ENCODE data around the gene RASA3. TPM values are rescaled to one million over a fixed set of nuclear protein-coding genes. Genes with fewer than 3 reads are reported as not detected.

RASA3 gene
- polyA plus RNA-seq, 1 donor from 2014 or later, result 8.5 TPM

GRCh38 chr13:113951246-113951999, 181.0 kb downstream of the RASA3 start:
- Histone ChIP-seq H3F3A (ENCODE audit: insufficient read depth, low read length, poor library complexity, severe bottlenecking) (no peaks in the 10 kb centered on the region), H3K4me3 (ENCODE audit: low read length) (no peak overlapping the region), H3K9me3 (ENCODE audit: low read length) (no peaks in the 10 kb centered on the region), H4K20me1 (ENCODE audit: insufficient read depth) (no peaks in the 10 kb centered on the region), H3K27me3 (ENCODE audit: insufficient read depth, low read depth, low read length) (no peaks in the 10 kb centered on the region), H3K36me3 (ENCODE audit: insufficient read depth, low read length) (no peaks in the 10 kb centered on the region), H2AFZ (ENCODE audit: low read depth, low read length) (no peak overlapping the region), H3K27ac (ENCODE audit: low read length) (no peak overlapping the region), H3K79me2 (replicated peaks; ENCODE audit: insufficient read depth, low read length) (no peaks in the 10 kb centered on the region), H3K4me2 (ENCODE audit: low read length) (no peak overlapping the region), H3K9me2 (ENCODE audit: insufficient read depth, low read length) (no peaks in the 10 kb centered on the region), H3K9ac (ENCODE audit: low read length) (no peak overlapping the region)
- TF ChIP-seq SMC3 (conservative IDR thresholded peaks at IDR 0.05; ENCODE audit: poor library complexity), result no peak
- no peak for TF ChIP-seq POLR2AphosphoS5 (IDR thresholded peaks at IDR 0.05)
- TF ChIP-seq REST (IDR thresholded peaks at IDR 0.05; ENCODE audit: borderline replicate concordance), result no peak
- TF ChIP-seq TAF1 (IDR thresholded peaks at IDR 0.05; ENCODE audit: low read depth), result no peak
- TF ChIP-seq CTCF (IDR thresholded peaks at IDR 0.05; ENCODE audit: poor library complexity, severe bottlenecking), result no peak
- TF ChIP-seq EP300 (conservative IDR thresholded peaks at IDR 0.05; ENCODE audit: poor library complexity, severe bottlenecking), result no peak
- TF ChIP-seq MXI1 (conservative IDR thresholded peaks at IDR 0.05; ENCODE audit: poor library complexity, severe bottlenecking), result no peak
- TF ChIP-seq RAD21 (conservative IDR thresholded peaks at IDR 0.05), result no peak
- TF ChIP-seq EZH2 (IDR thresholded peaks at IDR 0.05; ENCODE audit: borderline replicate concordance, insufficient read depth, low read length, poor library complexity, severe bottlenecking), result no peak

GRCh38 chr13:113950451-113951245, 181.8 kb downstream of the RASA3 start:
- no peaks in the 10 kb centered on the region for H3K36me3 ChIP-seq (ENCODE audit: insufficient read depth, low read length)
- no peak overlapping the region for H3K9ac ChIP-seq (ENCODE audit: low read length)
- no peaks in the 10 kb centered on the region for H3K27me3 ChIP-seq (ENCODE audit: insufficient read depth, low read depth, low read length)
- H4K20me1 ChIP-seq (ENCODE audit: insufficient read depth), result no peaks in the 10 kb centered on the region
- H3K4me2 ChIP-seq (ENCODE audit: low read length), result no peak overlapping the region
- no peak overlapping the region for H3K4me3 ChIP-seq (ENCODE audit: low read length)
- H2AFZ ChIP-seq (ENCODE audit: low read depth, low read length), result no peak overlapping the region
- no peaks in the 10 kb centered on the region for H3K79me2 ChIP-seq (replicated peaks; ENCODE audit: insufficient read depth, low read length)
- no peaks in the 10 kb centered on the region for H3F3A ChIP-seq (ENCODE audit: insufficient read depth, low read length, poor library complexity, severe bottlenecking)
- no peak overlapping the region for H3K27ac ChIP-seq (ENCODE audit: low read length)
- no peaks in the 10 kb centered on the region for H3K9me3 ChIP-seq (ENCODE audit: low read length)
- H3K9me2 ChIP-seq (ENCODE audit: insufficient read depth, low read length), result no peaks in the 10 kb centered on the region
- TF ChIP-seq MXI1 (conservative IDR thresholded peaks at IDR 0.05; ENCODE audit: poor library complexity, severe bottlenecking) (no peak), RAD21 (conservative IDR thresholded peaks at IDR 0.05) (no peak), POLR2AphosphoS5 (IDR thresholded peaks at IDR 0.05) (no peak), TAF1 (IDR thresholded peaks at IDR 0.05; ENCODE audit: low read depth) (no peak), EZH2 (IDR thresholded peaks at IDR 0.05; ENCODE audit: borderline replicate concordance, insufficient read depth, low read length, poor library complexity, severe bottlenecking) (no peak), REST (IDR thresholded peaks at IDR 0.05; ENCODE audit: borderline replicate concordance) (no peak), CTCF (IDR thresholded peaks at IDR 0.05; ENCODE audit: poor library complexity, severe bottlenecking) (no peak), SMC3 (conservative IDR thresholded peaks at IDR 0.05; ENCODE audit: poor library complexity) (no peak), EP300 (conservative IDR thresholded peaks at IDR 0.05; ENCODE audit: poor library complexity, severe bottlenecking) (no peak)
